Left ventricle myocardium superior (tissue), 1 donor: Measurements from ENCODE around the gene IGDCC3. TPM values are rescaled to one million over a fixed set of nuclear protein-coding genes. Genes with fewer than 3 reads are reported as not detected.

ENCODE experiments used
- ATAC-seq: fragments of 200-7000 bp; cut with Tn5 transposase; one replicate; pipeline ENCODE4 v1.9.1; 2020; ENCODE audit warnings: mild to moderate bottlenecking, moderate library complexity
- DNase-seq: peaks from one replicate; pipeline ENCODE4 v3.0.0-alpha.2; 2020
- intact Hi-C: fragments of 100-400 bp; cut with micrococcal nuclease; formaldehyde crosslinking; loops from one replicate; pipeline ENCODE4 v1.11.0; 2022
- total RNA-seq: library from RNA; stranded (reverse); fragmentation: NEBNext Ultra II Directional; extraction: Animal tissue kit (Norgen Biotek cat#: 25700); gene quantifications from one replicate; pipeline ENCODE4 v1.2.1, GENCODE V29; 2021
- donor health status: DM: no; HTN: yes; CAD: no; lungs with severe emphysema.

Gene IGDCC3
- total RNA-seq, 1 donor from 2014 or later = 0.10 TPM

DNA sequence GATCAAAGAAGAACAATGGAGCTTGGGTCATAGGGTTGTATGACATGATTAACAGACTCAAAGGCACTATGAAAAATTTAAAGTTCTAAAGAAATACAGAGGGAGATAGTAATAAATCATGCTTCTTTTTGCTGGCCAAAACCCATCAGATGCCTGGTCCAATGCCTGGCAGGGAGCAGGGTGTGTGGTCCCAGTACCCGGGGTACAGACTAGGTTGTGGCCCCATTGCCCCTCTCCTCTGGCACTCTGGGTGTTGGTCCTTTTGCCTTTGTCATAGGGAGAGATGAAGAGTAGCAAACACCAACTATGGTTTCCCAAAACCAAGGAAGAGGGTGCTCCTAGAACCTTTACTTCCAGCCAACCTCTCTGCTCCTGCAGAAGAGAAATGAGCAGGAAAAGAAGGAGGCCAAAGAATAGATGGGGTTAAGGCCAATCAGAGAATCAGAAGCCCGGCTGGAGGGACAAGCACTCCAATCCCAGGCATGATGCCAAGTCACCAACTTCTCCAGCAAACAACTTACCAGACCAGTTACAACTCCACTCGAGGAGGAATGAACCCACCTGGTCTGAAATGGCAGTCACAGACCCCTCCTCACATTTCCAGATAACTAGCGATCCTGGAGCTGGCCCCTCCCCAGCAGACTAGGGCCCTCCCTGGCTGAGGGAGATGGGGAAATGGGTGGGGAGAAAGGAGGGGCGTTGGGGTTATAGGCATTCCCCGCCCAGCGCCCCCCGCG lies 1.8 kb downstream of the IGDCC3 start:
- no peak for DNase-seq
- no peak for ATAC-seq
- intact Hi-C loops = no loop called here

DNA sequence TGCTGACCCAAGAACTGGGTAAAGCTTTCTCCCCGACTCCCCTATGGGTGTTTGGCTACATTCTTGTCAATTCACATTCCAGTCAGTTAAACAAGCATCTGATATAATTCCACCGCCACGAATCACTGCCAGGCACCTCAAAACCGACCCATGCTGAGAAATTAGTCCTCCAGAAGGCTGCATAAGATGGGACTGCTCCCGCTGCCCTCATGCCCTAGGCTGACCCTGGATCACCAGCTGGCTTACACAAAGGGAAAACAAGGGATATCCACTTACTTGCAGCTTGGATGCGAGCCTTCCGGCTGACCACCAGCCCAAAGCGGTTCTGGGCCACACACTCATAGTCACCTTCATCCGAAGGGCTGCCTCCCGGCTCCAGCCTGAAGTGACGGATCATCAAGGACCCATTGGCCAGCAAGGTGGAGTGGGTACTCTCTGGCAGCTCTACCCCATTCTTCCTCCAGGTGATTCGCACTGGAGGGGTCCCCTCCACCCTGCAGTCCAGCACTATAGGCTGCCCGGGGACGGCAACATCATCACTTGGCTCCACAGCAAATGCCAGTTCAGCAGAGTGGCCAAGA lies 2.9 kb downstream of the IGDCC3 start:
- DNase-seq (no peak), ATAC-seq (no peak)
- intact Hi-C loops = no loop called here

DNA sequence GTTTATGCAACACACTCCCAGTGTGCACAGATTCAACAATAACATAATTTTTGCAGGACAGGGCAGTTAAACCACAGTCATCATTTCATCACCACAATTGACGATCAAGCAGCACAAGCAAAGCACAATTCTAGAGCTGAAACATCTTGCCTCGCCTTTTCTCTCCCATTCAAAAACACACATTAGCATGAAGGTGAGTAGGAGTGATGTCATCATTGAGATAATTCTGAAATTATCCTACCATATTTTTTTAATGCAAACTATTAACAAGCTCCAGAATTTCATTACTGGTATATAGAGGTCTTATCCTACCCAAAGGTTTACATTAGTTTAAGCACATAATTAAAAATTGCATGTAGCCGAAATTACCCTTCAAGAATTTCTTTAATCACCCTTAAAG lies 3.5 kb downstream of the IGDCC3 start:
- intact Hi-C loops = no loop called here
- ATAC-seq (no peak), DNase-seq (no peak)

GRCh38 chr15:65373163-65373651 lies 4.6 kb downstream of the IGDCC3 start:
- ATAC-seq = no peak
- no peak for DNase-seq
- intact Hi-C loops = no loop called here

DNA sequence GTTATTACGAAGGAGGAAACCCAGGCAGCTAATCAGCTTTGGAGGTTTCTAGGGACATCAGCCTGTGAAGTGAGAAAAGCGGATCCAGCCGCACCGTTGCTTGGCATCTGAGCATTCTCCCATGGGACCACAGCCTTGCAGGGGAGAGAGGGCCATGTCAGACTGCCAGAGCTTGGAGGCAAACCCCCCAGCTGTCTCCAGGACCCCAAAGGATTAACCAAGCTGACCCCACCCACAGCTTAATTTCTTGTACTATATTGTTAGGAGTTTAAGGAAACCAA lies 5.1 kb downstream of the IGDCC3 start:
- intact Hi-C loops = no loop called here
- no peak for ATAC-seq
- no peak for DNase-seq

- intact Hi-C loops = no loop called here
- ATAC-seq = no peak
- DNase-seq = no peak
Measured at GRCh38 chr15:65371976-65372786, 5.6 kb downstream of the IGDCC3 start.

- intact Hi-C loops = no loop called here
- ATAC-seq (no peak), DNase-seq (no peak)
Measured at GRCh38 chr15:65370885-65371284, 6.9 kb downstream of the IGDCC3 start.

DNA sequence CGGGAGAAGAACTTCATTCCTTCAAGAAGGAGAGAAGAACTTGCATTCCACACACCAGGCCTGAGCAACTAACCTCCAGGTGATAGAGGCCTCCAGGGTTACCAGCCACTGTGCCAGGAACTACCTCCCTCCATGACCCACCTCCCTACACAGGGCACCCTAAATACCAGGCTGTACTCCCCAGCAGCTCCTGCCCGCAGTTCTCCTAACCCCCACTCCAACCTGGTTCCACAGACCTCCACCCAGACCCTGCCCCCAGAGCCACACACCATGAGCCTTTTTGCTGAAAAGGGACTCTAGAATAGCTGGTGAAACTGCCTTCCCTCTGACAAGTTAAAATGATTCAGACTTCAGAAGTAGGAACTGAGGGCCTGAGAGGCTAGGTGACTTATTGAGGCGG lies 8.2 kb downstream of the IGDCC3 start:
- no peak for ATAC-seq
- no peak for DNase-seq
- intact Hi-C loops = no loop called here

DNA sequence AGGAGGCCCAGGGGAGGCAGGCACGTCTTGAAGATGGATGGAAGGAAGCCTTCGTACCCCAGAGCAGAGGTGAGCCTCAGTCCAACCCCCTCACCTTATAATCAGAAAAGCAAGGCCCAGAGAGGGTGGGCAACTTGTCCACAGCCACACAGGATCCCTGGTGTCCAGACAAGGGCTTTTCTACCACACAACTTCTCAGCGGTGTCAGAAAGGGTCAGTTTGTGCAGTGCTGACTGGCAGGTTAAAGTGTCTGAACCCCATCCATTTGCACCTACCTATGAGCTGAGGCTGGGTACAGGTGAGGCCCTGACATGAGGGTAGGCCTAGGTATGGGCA lies 8.6 kb downstream of the IGDCC3 start:
- intact Hi-C loops = no loop called here
- ATAC-seq = no peak
- no peak for DNase-seq

DNA sequence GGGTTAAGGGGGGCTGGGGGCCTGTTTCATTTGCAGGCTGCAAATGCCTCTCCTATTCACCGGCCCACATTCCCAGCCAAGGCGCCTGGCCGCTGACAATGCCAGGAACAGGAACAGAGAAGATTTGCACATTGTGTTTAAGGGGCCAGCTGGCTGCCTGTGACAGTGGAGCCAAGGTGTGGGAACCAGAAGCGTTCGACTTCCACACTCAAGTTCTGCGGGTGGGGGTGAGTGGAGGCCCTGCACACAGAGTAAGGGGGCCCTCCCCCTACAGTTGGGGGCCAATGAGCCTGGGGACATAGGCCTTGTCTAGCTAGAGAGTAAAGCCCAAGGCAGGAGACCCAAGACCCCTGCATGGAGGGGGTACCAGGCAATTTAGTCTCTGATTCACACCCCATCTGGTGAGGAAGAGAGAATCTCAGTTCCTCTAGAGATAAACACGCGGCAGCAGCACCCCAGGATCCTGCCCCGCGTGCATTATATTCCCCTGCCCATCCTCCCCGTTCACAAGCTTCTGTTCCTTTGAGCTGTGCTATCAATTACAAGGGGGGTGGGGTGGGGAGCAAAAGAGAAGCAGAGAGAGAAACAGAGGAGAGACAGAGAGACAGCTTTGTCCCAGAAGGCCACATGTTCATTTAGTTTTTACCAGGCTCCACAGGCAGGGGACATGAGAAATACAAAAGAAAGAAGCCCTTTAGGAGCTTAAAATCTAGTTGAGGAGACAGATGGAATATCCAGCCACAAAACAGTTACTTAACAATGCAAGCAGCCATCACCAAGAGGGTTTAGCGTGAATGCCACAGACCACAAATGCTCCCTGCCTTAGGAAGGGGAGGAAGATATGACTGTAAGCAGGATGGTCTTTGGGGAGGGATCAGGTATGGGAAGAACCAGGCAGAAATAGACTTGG lies 9.2 kb downstream of the IGDCC3 start:
- intact Hi-C loops = no loop called here
- DNase-seq (no peak), ATAC-seq (no peak)

DNA sequence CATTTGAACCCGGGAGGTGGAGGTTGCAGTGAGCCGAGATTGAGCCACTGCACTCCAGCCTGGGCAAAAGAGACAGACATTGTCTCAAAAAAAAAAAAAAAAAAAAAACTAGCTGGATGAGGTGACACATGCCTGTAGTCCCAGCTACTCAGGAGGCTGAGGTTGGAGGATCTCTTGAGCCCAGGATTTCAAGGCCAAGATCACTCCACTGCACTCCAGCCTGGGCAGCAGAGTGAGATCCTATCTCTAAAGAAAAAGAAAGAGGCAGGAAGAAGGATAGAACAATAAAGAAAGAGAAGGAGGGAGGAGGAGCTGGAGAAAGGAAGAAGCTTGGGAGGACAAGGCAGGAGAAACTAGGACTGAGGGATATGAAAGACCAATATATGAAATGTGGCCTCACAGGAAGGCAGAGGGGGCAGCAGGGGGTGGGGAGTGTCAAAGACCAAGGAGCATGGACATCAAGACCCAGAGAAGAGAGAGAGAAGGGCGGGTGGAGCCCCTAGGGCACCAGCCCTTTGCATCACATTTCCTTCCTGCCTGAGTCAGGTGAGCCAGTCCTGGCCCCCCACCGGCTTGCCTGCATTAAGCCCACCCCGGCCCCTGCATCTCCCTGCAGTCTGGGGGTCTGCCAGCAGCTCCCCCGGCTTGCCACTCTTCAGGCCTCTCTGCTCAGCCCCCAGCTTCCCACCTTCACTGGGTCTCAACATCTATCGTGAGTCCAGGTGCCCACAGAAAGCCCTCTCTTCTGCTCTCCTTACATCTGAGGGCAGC lies 11.5 kb downstream of the IGDCC3 start:
- DNase-seq (no peak), ATAC-seq (no peak)
- intact Hi-C loops = no loop called here

DNA sequence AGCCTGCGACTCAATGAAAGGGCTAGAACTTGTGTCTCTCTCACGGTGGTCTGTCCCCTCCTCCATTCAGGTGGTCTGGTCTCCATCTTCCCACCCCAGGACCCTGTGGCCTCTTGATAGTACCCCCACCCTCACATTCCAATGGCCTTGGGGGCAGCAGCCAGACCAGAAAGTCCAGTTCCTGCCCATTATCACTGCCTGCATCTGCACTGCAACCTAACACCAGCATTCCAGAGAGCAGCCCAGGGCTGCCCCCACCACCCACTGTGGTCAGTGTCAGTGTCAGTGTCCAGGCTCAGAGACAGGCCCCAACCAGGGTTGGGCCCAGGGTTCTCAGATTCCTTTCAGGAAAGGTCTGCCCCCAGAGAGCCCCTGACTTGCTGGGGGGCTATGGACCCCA lies 12.6 kb downstream of the IGDCC3 start:
- no peak for DNase-seq
- no peak for ATAC-seq
- intact Hi-C loops = no loop called here

GRCh38 chr15:65363766-65364165 lies 14.0 kb downstream of the IGDCC3 start:
- intact Hi-C loops = no loop called here
- ATAC-seq (no peak), DNase-seq (no peak)

DNA sequence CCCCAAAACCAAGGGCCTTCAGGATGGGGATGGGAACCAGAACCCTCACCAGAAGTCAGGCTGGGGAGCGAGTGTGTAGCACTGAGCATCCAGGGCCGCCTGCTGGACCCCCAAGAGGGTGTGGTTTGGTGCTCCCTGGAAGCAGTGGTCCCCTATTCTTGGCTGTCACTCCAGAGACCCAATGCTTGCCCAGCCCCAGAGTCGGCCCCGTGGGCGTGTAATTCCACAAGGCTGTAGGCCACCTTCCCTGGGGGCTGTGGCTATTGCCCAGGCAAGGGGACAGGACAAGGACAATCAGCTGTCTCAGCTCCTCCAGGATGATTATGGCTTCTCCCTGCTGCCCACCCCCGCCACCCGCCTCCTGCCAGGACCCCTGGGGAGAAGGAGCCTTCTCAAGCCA lies 14.5 kb downstream of the IGDCC3 start:
- ATAC-seq (no peak), DNase-seq (no peak)
- intact Hi-C loops = no loop called here

GRCh38 chr15:65362491-65362890 lies 15.3 kb downstream of the IGDCC3 start:
- no peak for ATAC-seq
- intact Hi-C loops = no loop called here

DNA sequence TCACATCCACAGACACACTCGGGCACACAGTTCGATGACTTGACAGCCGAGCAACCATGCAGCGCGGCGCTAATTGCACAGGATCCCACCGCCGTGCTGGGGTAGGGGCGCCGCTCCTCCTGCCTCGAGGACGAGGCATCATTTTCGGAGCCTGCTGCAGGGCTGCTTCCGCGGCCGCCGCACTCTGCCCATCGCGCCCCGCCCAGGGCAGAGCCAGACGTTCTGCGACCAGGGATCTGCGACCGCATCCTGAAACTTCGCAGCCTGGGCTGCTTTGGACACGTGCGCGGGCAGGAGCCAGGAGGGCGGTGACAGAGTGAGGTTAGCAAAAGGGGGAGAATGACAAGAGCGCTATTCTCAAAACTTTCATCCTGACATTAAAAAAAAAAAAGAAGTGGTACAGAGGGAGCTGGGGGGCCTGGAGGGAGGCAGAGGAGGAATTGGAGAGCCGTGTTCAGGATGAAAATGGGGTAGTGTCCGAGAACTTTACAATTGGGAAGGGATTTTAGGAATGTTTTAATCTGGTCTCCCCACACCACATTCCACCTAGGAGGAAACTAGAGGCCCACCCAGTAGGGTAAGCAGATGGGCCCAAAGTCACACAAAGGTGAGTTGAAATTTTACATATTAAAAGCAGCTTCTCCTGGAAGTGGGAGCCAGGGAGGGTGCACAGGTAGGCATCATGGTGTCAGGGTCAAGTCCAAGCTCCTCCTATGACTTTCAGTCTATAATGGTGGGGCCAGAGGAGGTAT lies 15.9 kb downstream of the IGDCC3 start:
- intact Hi-C loops = no loop called here
- ATAC-seq (no peak), DNase-seq (no peak)

More at GRCh38 chr15:65362491-65362890, 15.3 kb downstream of the IGDCC3 start:
- DNase-seq = no peak

DNA sequence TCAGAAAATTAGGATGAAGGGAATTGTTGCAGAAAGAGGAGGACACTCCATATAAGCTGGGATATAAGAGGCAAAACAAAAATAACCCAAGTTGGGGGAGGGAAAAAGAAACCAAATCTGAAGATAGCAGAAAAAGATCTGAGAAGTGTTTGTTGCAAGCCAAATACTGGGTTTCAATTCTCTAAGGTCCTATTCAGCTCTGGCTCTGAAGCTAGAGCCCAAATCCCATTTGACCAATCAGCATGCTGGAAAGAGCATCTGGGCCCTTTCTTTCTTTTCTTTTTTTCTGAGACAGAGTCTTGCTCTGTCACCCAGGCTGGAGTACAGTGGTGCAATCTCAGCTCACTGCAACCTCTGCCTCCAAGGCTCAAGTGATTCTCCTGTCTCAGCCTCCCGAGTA lies 17.3 kb downstream of the IGDCC3 start:
- intact Hi-C loops = no loop called here
- DNase-seq (no peak), ATAC-seq (no peak)

DNA sequence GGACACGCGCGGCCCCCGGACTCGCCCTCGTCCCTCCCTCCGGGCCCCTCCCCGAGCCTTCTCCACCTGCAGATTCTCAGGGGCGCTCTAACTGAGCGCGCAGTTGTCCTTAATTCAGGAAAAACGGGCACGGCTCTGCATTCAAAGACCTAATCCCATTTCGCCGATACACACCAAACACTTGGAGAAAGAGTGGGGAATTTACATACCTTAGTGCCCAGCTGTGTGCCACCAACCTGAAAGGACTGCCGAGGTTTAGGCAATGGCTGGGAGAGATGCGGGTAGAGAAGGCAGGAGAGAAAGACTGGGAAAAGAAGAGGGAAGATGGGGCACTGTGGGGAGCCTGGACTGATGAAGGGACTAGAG lies 21.8 kb downstream of the IGDCC3 start:
- no peak for DNase-seq
- intact Hi-C loops = no loop called here
- ATAC-seq = no peak
